GM10266 (cell line): ENCODE data around the gene NUDCD3.

Experiments
- DNase-seq: peaks from one replicate; pipeline ENCODE4 v3.0.0; 2012; ENCODE audit errors: extremely low spot score
- TF ChIP-seq, protein P1 (sequence below): IDR thresholded peaks from 2 replicates; pipeline ENCODE4 v1.5.1; 2012; ENCODE audit warnings: mild to moderate bottlenecking, low read depth; ENCODE audit not compliant: control insufficient read depth, insufficient read depth; ENCODE audit errors: missing control alignments

NUDCD3 gene

DNA sequence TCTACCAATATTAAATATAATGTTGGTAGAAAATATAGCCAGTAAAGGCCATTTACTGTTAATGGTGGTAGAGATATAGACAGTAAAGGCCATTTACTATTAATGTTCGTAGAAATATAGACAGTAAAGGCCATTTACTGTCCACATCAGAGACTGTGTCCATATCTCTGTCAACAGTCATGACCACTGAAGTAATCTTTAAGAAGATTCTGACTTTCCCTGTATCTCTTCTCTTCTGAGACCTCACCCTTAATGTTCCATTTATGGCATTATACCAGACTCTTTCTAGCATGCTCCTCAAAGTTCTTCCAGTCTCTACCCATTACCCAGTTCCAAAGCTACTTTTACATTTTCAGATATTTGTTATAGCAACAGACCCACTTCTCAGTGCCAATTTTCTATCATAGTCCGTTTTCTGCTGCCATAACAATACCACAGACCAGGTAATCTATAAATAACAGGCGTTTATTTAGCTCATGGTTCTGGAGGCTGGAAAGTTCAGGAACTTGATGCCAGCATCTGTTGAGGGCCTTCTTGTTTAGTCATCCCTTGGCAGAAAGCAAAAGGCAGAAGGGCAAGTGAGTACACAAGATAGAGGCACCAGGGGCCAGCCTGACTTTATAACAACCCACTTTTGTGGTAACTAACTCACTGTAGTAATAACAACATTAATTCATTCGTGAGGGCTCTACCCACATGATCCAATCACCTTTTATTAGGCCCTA is 7.9 kb upstream of the NUDCD3 start:
- TF ChIP-seq, protein P1, sequence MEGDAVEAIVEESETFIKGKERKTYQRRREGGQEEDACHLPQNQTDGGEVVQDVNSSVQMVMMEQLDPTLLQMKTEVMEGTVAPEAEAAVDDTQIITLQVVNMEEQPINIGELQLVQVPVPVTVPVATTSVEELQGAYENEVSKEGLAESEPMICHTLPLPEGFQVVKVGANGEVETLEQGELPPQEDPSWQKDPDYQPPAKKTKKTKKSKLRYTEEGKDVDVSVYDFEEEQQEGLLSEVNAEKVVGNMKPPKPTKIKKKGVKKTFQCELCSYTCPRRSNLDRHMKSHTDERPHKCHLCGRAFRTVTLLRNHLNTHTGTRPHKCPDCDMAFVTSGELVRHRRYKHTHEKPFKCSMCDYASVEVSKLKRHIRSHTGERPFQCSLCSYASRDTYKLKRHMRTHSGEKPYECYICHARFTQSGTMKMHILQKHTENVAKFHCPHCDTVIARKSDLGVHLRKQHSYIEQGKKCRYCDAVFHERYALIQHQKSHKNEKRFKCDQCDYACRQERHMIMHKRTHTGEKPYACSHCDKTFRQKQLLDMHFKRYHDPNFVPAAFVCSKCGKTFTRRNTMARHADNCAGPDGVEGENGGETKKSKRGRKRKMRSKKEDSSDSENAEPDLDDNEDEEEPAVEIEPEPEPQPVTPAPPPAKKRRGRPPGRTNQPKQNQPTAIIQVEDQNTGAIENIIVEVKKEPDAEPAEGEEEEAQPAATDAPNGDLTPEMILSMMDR, result no peak
- DNase-seq, result no peak

DNA sequence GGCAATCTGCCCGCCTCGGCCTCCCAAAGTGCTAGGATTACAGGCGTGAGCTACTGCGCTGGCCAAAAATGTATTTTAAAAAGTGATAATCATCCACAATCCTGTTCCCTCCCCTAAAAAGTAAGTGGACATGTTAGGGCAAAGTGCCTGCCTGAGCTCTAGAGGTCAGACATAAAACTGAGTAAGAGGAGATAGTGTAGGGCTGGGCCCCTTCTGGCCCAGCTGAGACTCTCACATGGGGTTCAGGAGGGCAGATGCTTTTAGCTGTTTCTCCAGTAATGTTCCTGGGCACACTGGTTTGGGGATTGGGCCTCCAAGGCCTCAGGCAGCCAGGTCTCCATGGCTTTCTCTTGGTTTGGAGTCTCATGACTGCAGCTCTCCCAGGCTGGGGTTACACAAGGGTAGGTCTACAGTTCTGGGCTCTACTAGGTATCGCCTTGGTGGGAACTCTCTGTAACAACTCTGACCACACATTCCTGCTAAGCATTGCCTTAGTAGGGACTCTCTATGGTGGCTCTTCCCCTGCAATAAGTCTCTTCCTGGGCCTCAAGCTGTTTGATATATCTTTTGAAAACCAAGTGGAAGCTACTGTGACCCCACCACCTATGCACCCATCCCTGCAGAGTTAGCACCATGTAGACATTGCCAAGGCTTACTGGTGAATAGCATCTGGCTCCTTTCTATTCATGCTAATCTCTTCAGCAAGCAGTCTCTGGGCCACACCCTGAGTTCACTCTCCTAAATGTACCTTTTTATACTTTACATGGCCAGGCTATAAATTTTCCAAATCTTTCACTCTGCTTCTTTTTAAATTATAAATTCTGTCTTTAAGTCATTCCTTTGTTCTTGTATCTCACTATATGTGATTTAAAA is 6.9 kb upstream of the NUDCD3 start:
- DNase-seq, result no peak
- TF ChIP-seq, protein P1, result no peak

DNA sequence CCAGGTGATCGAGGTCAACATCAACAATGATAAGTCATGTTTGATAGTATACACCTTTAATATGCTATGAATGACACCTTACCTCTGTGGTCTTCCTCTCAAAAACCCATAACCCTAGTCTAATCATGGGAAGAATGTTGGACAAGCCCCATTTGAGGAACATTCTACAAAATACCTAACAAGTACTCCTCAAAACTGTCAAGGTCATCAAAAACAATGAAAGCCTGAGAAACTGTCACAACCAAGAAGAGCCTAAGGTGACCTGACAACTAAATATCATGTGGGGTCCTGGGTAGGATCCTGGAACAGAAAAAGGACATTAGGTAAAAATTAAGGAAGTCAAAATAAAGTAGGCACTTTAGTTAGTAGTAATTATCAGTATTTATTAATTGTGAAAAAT is 5.9 kb upstream of the NUDCD3 start:
- TF ChIP-seq, protein P1, result no peak
- DNase-seq, result no peak

DNA sequence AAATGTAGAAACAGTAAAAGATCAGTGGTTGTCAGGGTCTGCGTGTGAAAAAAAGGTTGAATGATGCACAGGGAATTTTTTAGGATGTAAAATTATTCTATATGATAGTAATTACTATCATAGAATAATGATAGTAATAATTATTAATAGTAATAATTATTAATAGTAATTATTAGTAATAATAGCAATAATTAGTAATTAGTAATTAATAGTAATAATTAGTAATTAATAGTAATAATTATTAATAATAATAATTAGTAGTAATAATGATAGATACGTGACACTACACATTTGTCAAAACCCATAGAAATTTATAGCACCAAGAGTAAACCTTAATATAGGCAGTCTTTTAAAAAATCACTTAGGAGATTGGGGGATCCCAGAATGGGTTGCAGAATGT is 4.5 kb upstream of the NUDCD3 start:
- no peak for DNase-seq
- TF ChIP-seq, protein P1, result no peak

DNA sequence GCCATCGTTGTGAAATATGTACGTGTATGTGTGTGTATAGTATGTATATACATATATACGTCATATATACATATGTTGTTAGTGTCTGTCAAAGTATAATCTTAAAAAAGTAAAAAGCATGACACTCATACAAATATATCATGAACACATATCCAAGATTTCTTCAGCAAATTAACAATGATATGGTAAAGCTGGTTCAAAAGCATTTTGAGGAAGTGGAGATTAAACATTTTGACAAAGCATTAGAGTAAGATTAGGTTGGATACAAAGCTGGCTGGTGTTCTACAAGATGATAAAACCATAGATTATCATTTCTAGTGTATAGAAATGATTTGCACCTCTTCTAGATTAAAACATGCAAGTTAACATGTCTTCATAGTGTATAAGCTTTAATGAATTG is 771 bp upstream of the NUDCD3 start:
- TF ChIP-seq, protein P1, result no peak
- no peak for DNase-seq

DNA sequence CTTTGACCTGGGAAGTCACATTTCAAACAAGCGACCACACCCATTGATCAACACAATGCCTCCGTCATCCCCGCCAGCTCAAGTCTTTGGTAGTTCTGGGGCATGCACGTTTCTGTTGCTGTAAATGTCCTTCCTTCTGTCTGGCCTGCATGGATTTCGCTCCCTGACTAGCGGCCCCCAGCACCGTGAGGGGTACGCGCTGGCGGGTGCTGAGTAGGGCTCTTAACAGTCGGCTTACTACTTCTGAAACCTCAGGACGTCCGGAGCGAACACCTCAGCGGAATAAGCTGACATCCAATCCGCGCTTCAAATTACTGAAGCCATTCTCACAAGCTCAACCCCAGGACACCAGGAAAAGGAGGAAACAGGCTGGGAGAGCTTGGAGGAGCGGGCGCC is 505 bp downstream of the NUDCD3 start:
- peak; percentile 37 for DNase-seq
- TF ChIP-seq, protein P1, result no peak

DNA sequence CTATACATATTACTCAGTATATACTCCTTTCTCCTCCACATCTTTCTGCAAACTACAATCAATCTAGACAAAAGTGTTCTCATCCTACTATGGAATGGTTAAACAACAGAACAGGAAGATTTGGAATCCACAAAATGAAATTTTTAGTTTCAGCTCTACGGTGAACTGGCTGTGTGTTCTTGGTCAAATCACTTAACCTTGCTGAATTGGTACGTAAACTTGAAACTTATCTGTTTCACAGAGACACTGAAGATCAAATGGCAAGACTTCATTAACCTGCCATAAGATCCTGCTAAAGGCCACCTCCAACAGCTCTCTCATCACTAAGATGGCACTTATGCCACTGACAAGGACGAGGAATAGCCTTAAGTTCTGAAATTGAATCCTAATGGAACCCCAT is 1.5 kb downstream of the NUDCD3 start:
- no peak for DNase-seq
- TF ChIP-seq, protein P1, result no peak
